Neural crest cell (in vitro differentiated cells): ENCODE measurements around the gene ERFL. TPM values are rescaled to one million over a fixed set of nuclear protein-coding genes. Genes with fewer than 3 reads are reported as not detected.
"Not testable (repeated sequence)": the region's sequence is repeated elsewhere in the genome, so short reads cannot be mapped to it uniquely, and the experiment has no call there.

Source experiments
- DNase-seq: peaks from one replicate; pipeline ENCODE4 v3.0.0; 2021; ENCODE audit warnings: low read depth, mixed read lengths, low spot score
- H3K27ac Mint-ChIP-seq: one replicate; pipeline ENCODE4 v1.8.0; 2021; ENCODE audit warnings: mild to moderate bottlenecking, mixed read lengths; ENCODE audit not compliant: unreplicated experiment
- H3K27me3 Mint-ChIP-seq: 2 replicates; pipeline ENCODE4 v1.8.0; 2021; ENCODE audit warnings: low read depth, mild to moderate bottlenecking, mixed read lengths
- H3K36me3 Mint-ChIP-seq: 2 replicates; pipeline ENCODE4 v1.8.0; 2021; ENCODE audit warnings: low read depth, mild to moderate bottlenecking, mixed read lengths
- H3K4me1 Mint-ChIP-seq: 2 replicates; pipeline ENCODE4 v1.8.0; 2021; ENCODE audit warnings: mixed read lengths
- H3K4me3 Mint-ChIP-seq: one replicate; pipeline ENCODE4 v1.8.0; 2021; ENCODE audit warnings: mild to moderate bottlenecking, mixed read lengths
- H3K9me3 Mint-ChIP-seq: 2 replicates; pipeline ENCODE4 v1.8.0; 2021; ENCODE audit warnings: mixed read lengths
- CTCF ChIP-seq: fragments of 200-600 bp; sonication (generic); conservative IDR thresholded peaks from 2 replicates; pipeline ENCODE4 v1.5.0; 2021; ENCODE audit warnings: antibody characterized with exemption, mild to moderate bottlenecking
- total RNA-seq: library from RNA; stranded (reverse); gene quantifications from 2 replicates; pipeline ENCODE4 v1.2.1, GENCODE V29; 2021

The ERFL gene
- total RNA-seq, 1 donor from 2014 or later: 0.12 TPM

DNA sequence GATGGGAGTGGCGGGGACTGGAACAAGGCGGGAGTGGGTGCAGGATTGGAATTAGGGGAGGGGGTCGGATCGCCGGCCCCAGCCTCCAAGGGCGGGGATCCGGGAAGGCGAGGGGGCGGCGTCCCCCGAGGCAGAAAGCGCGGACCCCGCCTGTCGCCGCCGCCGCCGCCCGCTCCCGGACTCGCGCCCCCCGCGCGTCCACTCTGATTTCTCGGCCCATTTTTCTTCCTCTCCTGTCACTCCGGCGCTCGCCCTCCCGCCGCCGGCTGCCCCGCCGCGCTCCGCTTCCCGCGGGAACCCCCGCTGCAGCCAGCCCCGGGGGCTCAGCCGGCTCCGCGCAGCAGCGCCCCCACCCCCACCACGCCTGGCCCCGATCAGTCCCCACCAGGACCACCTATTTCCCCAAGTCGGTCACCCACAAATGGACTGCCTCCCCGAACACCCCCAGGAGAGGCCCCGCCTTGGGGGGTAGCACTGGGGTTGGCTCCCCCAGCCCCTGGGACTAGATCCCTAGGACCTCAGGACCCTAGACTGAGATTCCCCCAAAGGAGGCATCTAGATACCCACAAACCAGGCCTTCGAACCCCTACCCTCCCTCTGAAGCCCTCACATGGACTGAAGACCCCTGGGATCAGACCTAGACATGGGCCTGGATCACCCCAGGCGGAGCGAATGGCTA lies 12.6 kb upstream of the ERFL start:
- Mint-ChIP-seq H3K9me3 (peaks cover 2% of the 10 kb centered on the region), H3K27ac (no peak overlapping the region), H3K4me1 (peaks cover 11% of the 10 kb centered on the region), H3K36me3 (no peaks in the 10 kb centered on the region), H3K4me3 (peak overlapping the region; percentile 89), H3K27me3 (peaks cover 40% of the 10 kb centered on the region)
- no peak for DNase-seq
- TF ChIP-seq CTCF: no peak

DNA sequence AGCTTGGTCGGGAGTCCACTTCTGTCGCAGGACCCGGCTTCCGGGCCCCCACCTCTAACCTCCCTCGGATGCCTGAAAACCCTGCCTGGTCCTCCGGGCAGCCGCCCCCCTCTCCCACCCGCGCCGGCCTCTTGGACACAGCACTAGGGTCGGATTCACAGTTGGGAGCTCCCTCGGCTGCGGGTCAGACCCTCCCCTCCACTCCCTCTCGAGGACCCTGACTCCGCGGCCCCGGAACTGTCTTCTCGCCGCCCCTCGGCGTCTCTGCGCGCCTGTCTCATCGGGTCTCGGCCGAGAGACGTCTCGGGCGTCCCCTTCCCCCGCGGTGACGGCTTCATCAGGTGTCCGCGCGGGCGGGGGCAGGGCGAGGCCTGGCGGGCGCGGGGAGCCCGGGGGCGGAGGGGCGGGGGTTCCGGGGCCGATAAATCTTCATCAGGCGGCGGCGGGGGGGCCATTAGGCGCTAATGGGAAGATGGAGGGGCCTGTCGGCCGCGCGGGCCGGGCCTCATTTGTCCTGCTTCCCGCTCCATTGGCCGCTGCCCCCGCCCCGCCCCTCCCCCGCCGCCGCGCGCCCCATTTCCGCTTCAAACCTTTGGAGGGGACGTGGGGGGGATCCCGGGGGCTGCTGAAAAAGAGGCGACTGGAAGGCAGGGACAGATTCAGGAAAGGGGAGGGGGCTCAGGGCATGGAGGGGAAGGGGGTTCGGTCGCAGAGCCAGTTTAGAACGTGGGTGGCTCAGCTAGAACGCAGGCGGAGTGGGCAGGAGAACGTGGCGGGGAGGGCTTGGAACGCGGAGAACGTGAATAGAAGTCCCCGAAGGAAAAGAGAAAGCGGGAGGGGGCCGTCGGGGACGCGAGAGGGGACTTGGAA lies 11.8 kb upstream of the ERFL start:
- H3K9me3 Mint-ChIP-seq: peaks cover 2% of the 10 kb centered on the region
- H3K27me3 Mint-ChIP-seq: peaks cover 45% of the 10 kb centered on the region
- peaks cover 14% of the 10 kb centered on the region for H3K4me1 Mint-ChIP-seq
- no peaks in the 10 kb centered on the region for H3K36me3 Mint-ChIP-seq
- TF ChIP-seq CTCF: no peak
- H3K27ac Mint-ChIP-seq: no peak overlapping the region
- DNase-seq: peak; percentile 49
- H3K4me3 Mint-ChIP-seq: peak overlapping the region; percentile 89

DNA sequence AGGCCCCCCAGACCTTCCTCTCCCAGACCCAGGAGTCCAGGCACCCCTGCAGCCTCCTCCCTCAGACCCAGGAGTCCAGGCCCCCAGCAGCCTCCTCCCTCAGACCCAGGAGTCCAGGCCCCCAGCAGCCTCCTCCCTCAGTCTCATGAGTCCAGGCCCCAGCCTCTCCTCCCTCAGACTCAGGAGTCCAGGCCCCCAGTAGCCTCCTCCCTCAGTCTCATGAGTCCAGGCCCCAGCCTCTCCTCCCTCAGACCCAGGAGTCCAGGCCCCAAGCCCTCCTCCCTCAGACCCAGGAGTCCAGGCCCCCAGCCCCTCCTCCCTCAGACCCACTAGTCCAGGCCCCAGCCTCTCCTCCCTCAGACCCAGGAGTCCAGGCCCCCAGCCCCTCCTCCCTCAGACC lies 11.0 kb upstream of the ERFL start:
- H3K27me3 Mint-ChIP-seq: peaks cover 52% of the 10 kb centered on the region
- not testable (repeated sequence) for H3K4me3 Mint-ChIP-seq, H3K27ac Mint-ChIP-seq, H3K9me3 Mint-ChIP-seq, H3K36me3 Mint-ChIP-seq, DNase-seq
- H3K4me1 Mint-ChIP-seq: peaks cover 19% of the 10 kb centered on the region

- H3K27me3 Mint-ChIP-seq: peaks cover 65% of the 10 kb centered on the region
- no peak for DNase-seq
- H3K27ac Mint-ChIP-seq: no peak overlapping the region
- TF ChIP-seq CTCF: no peak
- peaks cover 1% of the 10 kb centered on the region for H3K9me3 Mint-ChIP-seq
- H3K4me1 Mint-ChIP-seq: peaks cover 19% of the 10 kb centered on the region
- H3K36me3 Mint-ChIP-seq: no peaks in the 10 kb centered on the region
- peak overlapping the region; percentile 17 for H3K4me3 Mint-ChIP-seq
These were observed 9.5 kb upstream of the ERFL start for GRCh38 chr19:41937525-41938468.

DNA sequence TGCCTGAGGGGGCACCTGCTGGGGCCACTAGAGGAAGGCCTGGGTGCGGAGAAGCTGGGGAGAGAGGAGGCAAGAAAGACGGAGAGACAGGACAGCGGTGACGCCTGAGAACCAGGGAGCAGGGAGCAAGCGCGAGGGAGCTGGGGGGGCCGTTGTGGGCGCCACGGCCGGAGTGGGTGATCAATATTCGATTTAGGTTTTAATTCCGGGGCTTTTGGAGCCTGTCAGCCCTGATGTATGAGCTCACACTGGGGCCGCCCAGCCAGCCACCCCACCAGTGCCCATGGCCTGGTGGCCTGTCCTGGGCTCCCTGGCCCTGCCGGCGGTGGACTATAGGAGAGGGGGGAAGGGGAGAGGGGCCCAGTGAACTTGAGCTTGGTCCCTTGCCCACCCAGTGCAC lies 8.7 kb upstream of the ERFL start:
- peaks cover 19% of the 10 kb centered on the region for H3K4me1 Mint-ChIP-seq
- H3K36me3 Mint-ChIP-seq: no peaks in the 10 kb centered on the region
- DNase-seq: no peak
- no peaks in the 10 kb centered on the region for H3K9me3 Mint-ChIP-seq
- H3K27ac Mint-ChIP-seq: no peak overlapping the region
- H3K27me3 Mint-ChIP-seq: peaks cover 70% of the 10 kb centered on the region
- H3K4me3 Mint-ChIP-seq: no peak overlapping the region
- no peak for TF ChIP-seq CTCF
